Stimulated activated CD4-positive, alpha-beta T cell treated with anti-CD3 and anti-CD28 coated beads, Interleukin-12 subunit alpha, Interleukin-12 subunit beta, amount 100 ng/mL, for 24 hours (primary cell): Measurements from ENCODE around the gene GLDN.

Experiments
- DNase-seq, 2 experiments: peaks; one replicate each; pipeline ENCODE4 v3.0.0-alpha.2; 2020; ENCODE audit warnings: low read depth in 2 of 2

Gene GLDN

GRCh38 chr15:51322621-51323296 lies 18.7 kb upstream of the GLDN start:
- DNase-seq = no peak

GRCh38 chr15:51323749-51324148 lies 17.7 kb upstream of the GLDN start:
- no peak for DNase-seq

GRCh38 chr15:51325167-51325566 lies 16.3 kb upstream of the GLDN start:
- no peak for DNase-seq

- no peak for DNase-seq
Observed at GRCh38 chr15:51327081-51327480, 14.4 kb upstream of the GLDN start.

GRCh38 chr15:51328926-51329325 lies 12.5 kb upstream of the GLDN start:
- DNase-seq = no peak

GRCh38 chr15:51331141-51331540 lies 10.3 kb upstream of the GLDN start:
- no peak for DNase-seq

GRCh38 chr15:51332206-51333147 lies 9.0 kb upstream of the GLDN start:
- DNase-seq = no peak

- DNase-seq = no peak
Observed at GRCh38 chr15:51333571-51333970, 7.9 kb upstream of the GLDN start.

GRCh38 chr15:51334011-51334451 lies 7.4 kb upstream of the GLDN start:
- DNase-seq = no peak

GRCh38 chr15:51335087-51335486 lies 6.4 kb upstream of the GLDN start:
- no peak for DNase-seq

GRCh38 chr15:51335538-51336410 lies 5.7 kb upstream of the GLDN start:
- no peak for DNase-seq

GRCh38 chr15:51338496-51338895 lies 3.0 kb upstream of the GLDN start, which contains the start of gene CYP19A1:
TSS of gene CYP19A1 (minus strand) at chr15:51338596. CDS start at chr15:51242912, 95,684 bp downstream.
- DNase-seq = no peak

- no peak for DNase-seq
Observed at GRCh38 chr15:51342227-51342999, 958 bp downstream of the GLDN start.

GRCh38 chr15:51343466-51343865 lies 2.0 kb downstream of the GLDN start:
- no peak for DNase-seq

- no peak for DNase-seq
Observed at GRCh38 chr15:51346136-51346535, 4.7 kb downstream of the GLDN start.

GRCh38 chr15:51348688-51349087 lies 7.2 kb downstream of the GLDN start:
- DNase-seq = no peak

- DNase-seq = no peak
Observed at GRCh38 chr15:51349156-51349844, 7.8 kb downstream of the GLDN start.

GRCh38 chr15:51350723-51351122 lies 9.3 kb downstream of the GLDN start:
- DNase-seq = no peak

- DNase-seq = no peak
Observed at GRCh38 chr15:51353976-51354375, 12.5 kb downstream of the GLDN start.

GRCh38 chr15:51355096-51355495 lies 13.6 kb downstream of the GLDN start:
- DNase-seq = no peak
